Measurements from ENCODE around the gene RHOT1. TPM values are rescaled to one million over a fixed set of nuclear protein-coding genes. Genes with fewer than 3 reads are reported as not detected.

The RHOT1 gene
- total RNA-seq, 1 experiment from 2014 or later, result 44.7 TPM

Other genes with a start within 250 kb of the RHOT1 start
- gene UTP6, start 240.8 kb upstream of the RHOT1 start, total RNA-seq (2014; rRNA removed; shearing (Covaris generic); ENCODE audit: low replicate concordance), result 72.1 and 77.8 TPM in 2 replicates
- 20.4 and 22.6 TPM in 2 replicates for gene SUZ12, start 205.5 kb upstream of the RHOT1 start, total RNA-seq (2014; rRNA removed; shearing (Covaris generic); ENCODE audit: low replicate concordance)
- gene LRRC37B, start 135.1 kb upstream of the RHOT1 start, total RNA-seq (2014; rRNA removed; shearing (Covaris generic); ENCODE audit: low replicate concordance), result 10.3 and 24.0 TPM in 2 replicates
- gene RHBDL3, start 123.3 kb downstream of the RHOT1 start, total RNA-seq (2014; rRNA removed; shearing (Covaris generic); ENCODE audit: low replicate concordance), result 4.5 and 7.2 TPM in 2 replicates
- gene C17orf75, start 199.7 kb downstream of the RHOT1 start, total RNA-seq (2014; rRNA removed; shearing (Covaris generic); ENCODE audit: low replicate concordance), result 16.7 and 24.6 TPM in 2 replicates
- gene ZNF207, start 207.7 kb downstream of the RHOT1 start, total RNA-seq (2014; rRNA removed; shearing (Covaris generic); ENCODE audit: low replicate concordance), result 83.6 and 93.9 TPM in 2 replicates

All from Caki2 (cell line).